ENCODE results near the gene TUT7. TPM values are rescaled to one million over a fixed set of nuclear protein-coding genes. Genes with fewer than 3 reads are reported as not detected.

Gene TUT7
- total RNA-seq, 1 experiment from 2014 or later, result 36.1 TPM

- ChIA-PET CTCF (no interaction called here), POLR2A (ENCODE audit: unreplicated experiment) (no interaction called here)
- no peaks in the 10 kb centered on the region for H3F3A ChIP-seq (ENCODE audit: insufficient read depth, low read depth)
- no peaks in the 10 kb centered on the region for H3K9me2 ChIP-seq (ENCODE audit: insufficient read depth)
- no peak for DNase-seq
- H3K4me2 ChIP-seq, result no peak overlapping the region
- no peak overlapping the region for H3K27ac ChIP-seq
- H3K79me2 ChIP-seq (ENCODE audit: low read depth), result no peaks in the 10 kb centered on the region
- BruUV-seq (replicated peaks), result no TSS peak
- no peaks in the 10 kb centered on the region for H4K20me1 ChIP-seq (ENCODE audit: insufficient read depth)
- TF ChIP-seq EZH2 (IDR thresholded peaks at IDR 0.05; ENCODE audit: low read depth) (no peak), CTCF (conservative IDR thresholded peaks at IDR 0.05) (no peak)
- H2AFZ ChIP-seq, result no peak overlapping the region
- H3K36me3 ChIP-seq (ENCODE audit: low read depth), result no peaks in the 10 kb centered on the region
- H3K27me3 ChIP-seq (ENCODE audit: insufficient read depth, low read depth), result no peaks in the 10 kb centered on the region
- no peaks in the 10 kb centered on the region for H3K4me1 ChIP-seq (replicated peaks; ENCODE audit: insufficient read depth)
- peaks cover 7% of the 10 kb centered on the region; the same call in 1 of the 2 replicates for H3K9me3 ChIP-seq (ENCODE audit: insufficient read depth, low read depth)
- intact Hi-C loops (cut with micrococcal nuclease; ENCODE audit: unreplicated experiment), result no loop called here
- H3K4me3 ChIP-seq, result no peak overlapping the region
Observed at GRCh38 chr9:86248746-86249145, 105.5 kb downstream of the TUT7 start.

GRCh38 chr9:86246752-86247161, 107.5 kb downstream of the TUT7 start:
- Histone ChIP-seq H3K4me1 (replicated peaks; ENCODE audit: insufficient read depth) (no peaks in the 10 kb centered on the region), H3K9me2 (ENCODE audit: insufficient read depth) (no peaks in the 10 kb centered on the region), H3F3A (ENCODE audit: insufficient read depth, low read depth) (no peaks in the 10 kb centered on the region), H4K20me1 (ENCODE audit: insufficient read depth) (no peaks in the 10 kb centered on the region), H3K36me3 (ENCODE audit: low read depth) (no peaks in the 10 kb centered on the region), H3K9me3 (ENCODE audit: insufficient read depth, low read depth) (no peaks in the 10 kb centered on the region), H3K4me2 (no peak overlapping the region), H3K79me2 (ENCODE audit: low read depth) (no peaks in the 10 kb centered on the region), H3K27me3 (ENCODE audit: insufficient read depth, low read depth) (no peaks in the 10 kb centered on the region), H2AFZ (no peak overlapping the region), H3K27ac (no peak overlapping the region), H3K4me3 (no peak overlapping the region)
- CTCF ChIA-PET, result no interaction called here
- POLR2A ChIA-PET (ENCODE audit: unreplicated experiment), result no interaction called here
- no peak for TF ChIP-seq EZH2 (IDR thresholded peaks at IDR 0.05; ENCODE audit: low read depth)
- TF ChIP-seq CTCF (conservative IDR thresholded peaks at IDR 0.05), result no peak
- DNase-seq, result no peak
- no TSS peak for BruUV-seq (replicated peaks)
- intact Hi-C loops (cut with micrococcal nuclease; ENCODE audit: unreplicated experiment), result no loop called here

- no peak overlapping the region for H3K4me2 ChIP-seq
- H3F3A ChIP-seq (ENCODE audit: insufficient read depth, low read depth), result no peaks in the 10 kb centered on the region
- no peak overlapping the region for H3K27ac ChIP-seq
- H2AFZ ChIP-seq, result no peak overlapping the region
- no peaks in the 10 kb centered on the region for H4K20me1 ChIP-seq (ENCODE audit: insufficient read depth)
- no peaks in the 10 kb centered on the region for H3K9me3 ChIP-seq (ENCODE audit: insufficient read depth, low read depth)
- no peaks in the 10 kb centered on the region for H3K36me3 ChIP-seq (ENCODE audit: low read depth)
- TF ChIP-seq CTCF (conservative IDR thresholded peaks at IDR 0.05) (no peak), EZH2 (IDR thresholded peaks at IDR 0.05; ENCODE audit: low read depth) (no peak)
- H3K4me1 ChIP-seq (replicated peaks; ENCODE audit: insufficient read depth), result no peaks in the 10 kb centered on the region
- H3K9me2 ChIP-seq (ENCODE audit: insufficient read depth), result no peaks in the 10 kb centered on the region
- no peak overlapping the region for H3K4me3 ChIP-seq
- DNase-seq, result no peak
- H3K79me2 ChIP-seq (ENCODE audit: low read depth), result no peaks in the 10 kb centered on the region
- BruUV-seq (replicated peaks), result no TSS peak
- ChIA-PET CTCF (no interaction called here), POLR2A (ENCODE audit: unreplicated experiment) (no interaction called here)
- intact Hi-C loops (cut with micrococcal nuclease; ENCODE audit: unreplicated experiment), result no loop called here
- no peaks in the 10 kb centered on the region for H3K27me3 ChIP-seq (ENCODE audit: insufficient read depth, low read depth)
Observed at GRCh38 chr9:86242071-86242470, 112.1 kb downstream of the TUT7 start.

Data from PC-9 (cell line).